Mucosa of gallbladder (tissue), 1 donor: ENCODE data around the gene RPS15. TPM values are rescaled to one million over a fixed set of nuclear protein-coding genes. Genes with fewer than 3 reads are reported as not detected.

Experiments used
- DNase-seq: peaks from one replicate; pipeline ENCODE4 v3.0.0-alpha.2; 2020; ENCODE audit warnings: low spot score
- total RNA-seq: library from RNA; stranded (reverse); gene quantifications from one replicate; pipeline ENCODE4 v1.2.1, GENCODE V29; 2021
- donor health status: DM: no; HTN: no; CAD: no.

RPS15 gene
- 877 TPM for total RNA-seq

- peak; percentile 96 for DNase-seq
Measured at GRCh38 chr19:1438035-1438932, at the start of gene RPS15. TSS of gene RPS15 (plus strand) at chr19:1438396. CDS start at chr19:1438426, 30 bp downstream.

GRCh38 chr19:1388637-1389026 is 49.6 kb upstream of the RPS15 start:
- no peak for DNase-seq

GRCh38 chr19:1389033-1389940 is 48.9 kb upstream of the RPS15 start:
- DNase-seq = no peak

- no peak for DNase-seq
Measured at GRCh38 chr19:1390890-1391423, 47.2 kb upstream of the RPS15 start.

GRCh38 chr19:1392407-1392806 is 45.8 kb upstream of the RPS15 start:
- DNase-seq = no peak

- DNase-seq = no peak
Measured at GRCh38 chr19:1392939-1393530, 45.2 kb upstream of the RPS15 start.

DNA sequence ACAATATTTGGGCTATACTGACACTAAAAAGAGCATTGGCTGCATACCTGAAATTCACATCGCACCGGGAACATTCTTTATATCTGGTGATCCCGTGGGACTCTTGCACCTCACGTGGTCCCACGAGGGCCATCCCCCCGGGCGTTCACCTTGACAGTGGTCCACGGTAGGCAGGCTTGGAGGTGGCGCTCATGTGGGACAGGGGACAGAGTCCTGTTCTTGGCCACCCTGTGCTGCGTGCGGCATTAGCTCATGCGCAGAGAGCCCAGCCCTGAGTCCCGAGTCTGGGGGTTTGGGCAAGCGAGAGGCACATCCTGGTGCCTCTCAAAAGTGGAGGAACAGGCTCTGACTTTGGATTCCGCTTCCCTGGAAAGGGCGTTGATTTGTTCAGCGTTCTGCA is 44.4 kb upstream of the RPS15 start:
- DNase-seq = no peak

GRCh38 chr19:1394252-1395193 is 43.7 kb upstream of the RPS15 start:
- DNase-seq = no peak

- no peak for DNase-seq
Measured at GRCh38 chr19:1395194-1396018, 42.8 kb upstream of the RPS15 start.

- DNase-seq = no peak
Measured at GRCh38 chr19:1396019-1396767, 42.0 kb upstream of the RPS15 start.

DNA sequence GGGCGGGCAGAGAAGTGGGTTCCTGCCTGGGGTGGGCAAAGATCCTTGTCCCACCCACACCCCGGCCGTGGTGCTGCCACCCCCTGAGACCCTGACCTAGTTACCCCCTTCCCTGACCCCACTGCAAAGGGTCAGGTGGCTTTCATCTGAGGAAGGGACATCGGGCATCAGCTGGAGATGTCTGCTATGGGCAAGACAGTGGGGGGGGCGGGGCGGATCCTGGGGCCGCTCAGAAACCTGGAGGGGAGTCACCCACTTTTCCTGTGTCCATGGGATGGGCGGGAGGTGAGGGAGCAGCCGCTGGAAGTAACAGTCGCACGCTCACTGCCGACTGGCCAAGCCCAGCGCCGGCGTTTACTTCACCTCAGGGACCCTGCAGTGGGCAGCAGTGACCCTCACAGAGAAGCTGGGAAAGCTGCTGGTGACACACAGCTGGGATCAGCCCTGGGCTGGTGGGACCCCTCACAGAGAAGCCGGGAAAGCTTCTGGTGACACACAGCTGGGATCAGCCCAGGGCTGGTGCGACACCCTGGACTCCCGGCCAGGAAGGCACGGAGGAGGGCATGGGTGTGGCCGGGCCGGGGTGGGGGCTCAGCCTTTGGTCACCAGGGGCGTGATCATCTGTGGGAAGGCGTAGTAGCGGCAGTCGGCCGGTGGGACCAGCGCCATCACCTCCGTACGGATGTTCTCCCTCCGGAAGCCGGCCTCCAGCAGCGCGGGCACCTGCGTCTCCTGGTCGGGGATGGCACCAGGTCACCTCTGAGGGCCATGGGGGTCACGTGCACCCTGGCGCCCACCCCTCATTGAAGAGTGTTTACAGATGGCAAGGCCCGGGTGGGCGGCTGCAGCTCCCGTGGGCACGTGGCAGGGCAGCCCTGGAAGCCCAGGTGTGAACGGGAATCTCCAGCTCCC is 41.2 kb upstream of the RPS15 start:
- DNase-seq = no peak

- no peak for DNase-seq
Measured at GRCh38 chr19:1397838-1398237, 40.4 kb upstream of the RPS15 start.

DNA sequence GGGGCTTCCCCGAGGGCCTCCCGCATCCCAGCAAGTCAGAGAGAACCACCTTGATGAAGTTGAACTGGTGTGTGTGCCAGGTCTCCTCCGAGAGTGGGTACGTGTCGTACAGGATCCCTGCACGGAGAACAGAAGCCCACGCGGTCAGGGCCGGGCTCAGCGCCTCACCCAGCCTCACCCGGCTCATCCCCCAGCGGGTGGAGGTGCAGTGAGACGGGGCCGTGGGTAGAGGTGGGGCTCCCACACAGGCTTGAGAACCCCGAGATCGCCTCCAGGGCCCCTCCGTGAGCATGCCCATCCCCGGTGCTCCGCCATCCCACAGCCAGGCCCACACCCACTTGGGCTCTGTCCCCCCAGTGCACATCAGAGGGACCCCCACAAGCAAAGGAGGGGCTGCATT is 39.1 kb upstream of the RPS15 start:
- DNase-seq = no peak

DNA sequence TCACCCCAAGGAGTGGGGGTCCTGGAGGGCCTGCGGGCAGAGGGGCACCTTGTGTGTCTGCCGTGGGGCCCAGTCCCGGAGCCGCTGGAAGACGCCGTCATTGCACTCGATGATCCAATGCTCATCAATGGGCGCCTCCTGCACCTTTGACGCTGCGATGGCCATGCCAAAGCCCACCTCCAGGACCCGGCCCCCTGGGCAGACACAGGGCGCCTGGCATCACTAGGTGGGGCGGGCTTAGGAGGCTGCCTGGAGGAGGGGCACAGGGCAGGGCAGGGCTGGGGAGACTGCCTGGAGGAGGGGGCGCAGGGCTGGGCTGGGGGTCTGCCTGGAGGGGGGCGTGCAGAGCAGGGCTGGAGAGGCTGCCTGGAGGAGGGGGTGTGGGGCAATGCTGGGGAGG is 38.5 kb upstream of the RPS15 start:
- no peak for DNase-seq

- DNase-seq = no peak
Measured at GRCh38 chr19:1400281-1401137, 37.7 kb upstream of the RPS15 start.

DNA sequence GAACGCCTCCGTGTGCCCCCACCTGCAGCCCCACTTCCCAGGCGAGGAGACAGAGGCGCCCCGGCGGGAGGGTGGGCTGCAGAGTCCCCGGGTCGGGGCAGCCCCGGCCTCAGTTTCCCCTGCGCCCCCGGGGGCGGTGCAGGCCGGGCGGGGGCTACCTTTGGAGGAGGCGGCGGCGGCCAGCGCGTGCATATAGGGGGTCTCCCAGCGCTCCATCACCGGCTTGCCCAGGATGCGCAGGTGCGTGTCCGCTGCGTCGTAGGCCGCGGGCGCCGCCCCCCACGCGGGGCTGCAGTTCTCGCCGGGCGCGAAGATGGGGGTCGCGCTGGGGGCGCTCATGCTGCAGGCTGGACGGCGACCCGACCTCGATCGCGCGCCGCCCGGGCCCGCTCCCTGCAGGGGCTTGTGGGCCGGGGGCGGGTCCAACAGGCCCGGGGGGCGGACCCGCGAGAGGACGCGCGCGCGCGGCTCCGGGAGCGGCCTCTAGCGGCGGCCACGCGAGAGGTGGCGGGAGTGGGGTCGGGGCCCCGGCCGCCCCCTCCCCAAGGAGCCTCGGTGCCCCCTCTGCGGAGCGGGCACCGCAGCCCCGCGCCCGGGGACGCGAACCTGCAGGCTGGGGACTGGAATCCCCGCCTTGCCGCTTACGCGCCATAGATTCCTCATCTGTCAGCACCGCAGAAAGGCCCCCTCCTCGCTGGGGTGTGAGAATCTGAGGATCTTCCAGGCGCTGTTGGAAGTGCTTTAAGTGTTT is 36.9 kb upstream of the RPS15 start, which contains the start of gene GAMT:
Gene GAMT (minus strand): TSS at position 405 of the 751 bp plus-strand sequence. CDS start 66 bp downstream, at position 339.
- no peak for DNase-seq
